NCI-H2029 treated with DMSO at 0.1 percent for 48 hours (cell line): ENCODE data around the gene SFT2D1.

Experiments
- DNase-seq: peaks from one replicate; lab custom pipeline; 2025; lab: John Stamatoyannopoulos, UW

The SFT2D1 gene

DNA sequence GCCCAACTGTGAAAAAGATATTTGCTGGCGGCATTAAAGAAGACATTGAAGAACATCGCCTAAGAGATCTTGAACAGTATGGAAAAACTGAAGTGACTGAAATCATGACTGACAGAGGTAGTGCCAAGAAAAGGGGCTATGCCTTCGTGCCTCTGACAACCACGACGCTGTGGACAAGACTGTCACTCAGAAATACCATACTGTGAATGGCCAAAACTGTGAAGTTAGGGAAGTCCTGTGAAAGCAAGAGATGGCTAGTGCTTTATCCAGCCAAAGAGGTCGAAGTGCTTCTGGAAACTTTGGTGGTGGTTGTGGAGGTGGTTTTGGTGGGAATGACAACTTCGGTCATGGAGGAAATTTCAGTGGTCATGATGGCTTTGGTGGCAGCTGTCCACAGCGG lies 7.5 kb downstream of the SFT2D1 start:
- no peak for DNase-seq

DNA sequence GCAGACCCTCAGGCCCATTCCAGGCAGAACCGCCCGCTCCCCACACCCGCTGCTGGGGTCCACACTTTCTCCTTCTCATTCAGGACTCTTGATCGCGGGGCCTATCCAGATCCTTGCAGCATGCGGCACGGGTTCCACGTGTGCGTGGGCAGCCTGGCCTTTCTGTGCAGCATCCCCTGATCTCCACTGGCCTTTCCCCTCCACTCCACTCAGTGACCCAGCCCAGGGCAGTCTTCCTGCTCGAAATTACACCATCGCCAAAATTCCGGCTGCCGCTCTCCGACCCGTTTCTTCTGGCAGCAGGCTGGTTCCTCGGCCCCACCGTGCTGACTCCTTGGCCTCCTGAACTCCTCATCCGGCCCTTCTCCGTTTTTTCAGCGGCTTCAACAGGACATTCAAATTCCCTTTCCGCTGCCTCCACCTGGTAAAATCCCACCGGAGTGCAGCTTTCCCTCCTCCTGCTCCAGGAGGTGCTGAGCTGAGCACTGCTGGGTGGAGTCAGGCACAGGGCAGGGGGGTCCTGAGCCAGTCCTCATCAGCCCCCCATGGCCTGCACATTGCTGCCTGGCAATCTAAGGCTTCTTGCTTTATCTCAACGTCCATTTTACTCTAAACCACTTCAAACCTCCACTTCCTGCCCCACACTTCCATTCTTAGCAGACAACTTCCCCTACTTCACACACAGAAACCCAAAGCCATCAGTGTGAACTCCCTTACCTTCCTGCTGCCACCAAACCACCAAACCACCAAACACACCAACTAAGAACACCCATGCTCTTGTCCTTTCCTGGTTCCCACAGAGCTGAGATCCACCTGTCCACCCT lies 9.0 kb downstream of the SFT2D1 start:
- DNase-seq, result no peak

DNA sequence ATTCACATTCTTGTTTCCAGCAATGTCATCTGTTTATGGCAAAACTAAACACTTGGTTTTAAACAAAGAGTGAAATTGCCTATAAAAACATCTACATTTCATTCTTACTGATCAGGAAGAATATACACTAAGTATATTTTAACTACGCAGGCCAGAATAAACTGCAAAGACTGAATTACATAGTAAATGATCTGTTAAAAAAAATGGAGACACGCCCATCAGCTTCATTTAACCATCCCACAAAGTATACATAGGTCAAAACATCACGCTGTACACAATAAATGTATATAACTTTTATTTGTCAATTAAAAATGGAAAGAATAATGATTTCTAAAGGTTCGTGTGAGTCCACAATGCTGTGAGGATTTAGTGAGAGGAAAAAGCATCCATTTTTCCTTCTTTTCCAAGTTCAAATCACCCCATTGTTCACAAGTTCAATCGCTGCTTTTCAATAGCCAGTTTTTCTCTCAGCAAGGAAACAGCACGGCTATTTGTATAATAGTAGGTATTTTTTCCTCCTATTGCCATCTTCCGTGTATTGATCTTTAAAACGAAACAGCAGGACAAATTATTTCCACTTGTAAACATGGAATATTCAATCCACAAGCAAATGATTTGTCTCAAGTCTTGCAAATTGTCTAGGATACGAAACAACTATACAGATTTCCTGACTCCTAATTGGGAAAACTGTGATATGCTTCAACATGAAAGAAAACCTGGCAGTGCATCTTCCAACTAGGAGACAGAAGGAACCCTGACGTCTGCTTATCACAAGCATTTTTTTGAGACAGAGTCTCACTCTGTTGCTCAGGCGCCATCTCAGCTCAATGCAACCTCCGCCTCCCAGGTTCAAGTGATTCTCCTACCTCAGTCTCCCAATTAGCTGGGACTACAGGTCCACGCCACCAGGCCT lies 10.6 kb downstream of the SFT2D1 start:
- no peak for DNase-seq

DNA sequence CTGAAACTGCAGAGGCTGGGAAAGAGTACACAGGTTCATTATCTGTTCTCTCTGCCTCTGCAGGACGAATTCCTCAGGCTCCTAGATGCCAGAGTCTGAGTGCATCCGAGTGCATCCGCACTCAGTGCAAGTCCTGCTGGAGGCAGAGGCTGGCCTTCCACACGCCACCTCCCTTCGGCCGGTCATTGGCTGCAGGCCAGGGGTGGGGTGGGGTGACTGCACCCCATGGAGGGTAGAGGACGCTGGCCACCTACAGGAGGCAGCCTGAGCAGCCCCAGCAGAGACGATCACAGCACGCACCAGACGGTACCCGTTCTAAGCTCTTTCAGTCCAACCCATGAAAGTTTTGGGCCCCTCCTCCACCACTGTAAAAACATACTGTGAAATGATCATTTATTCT lies 11.7 kb downstream of the SFT2D1 start:
- DNase-seq, result no peak

DNA sequence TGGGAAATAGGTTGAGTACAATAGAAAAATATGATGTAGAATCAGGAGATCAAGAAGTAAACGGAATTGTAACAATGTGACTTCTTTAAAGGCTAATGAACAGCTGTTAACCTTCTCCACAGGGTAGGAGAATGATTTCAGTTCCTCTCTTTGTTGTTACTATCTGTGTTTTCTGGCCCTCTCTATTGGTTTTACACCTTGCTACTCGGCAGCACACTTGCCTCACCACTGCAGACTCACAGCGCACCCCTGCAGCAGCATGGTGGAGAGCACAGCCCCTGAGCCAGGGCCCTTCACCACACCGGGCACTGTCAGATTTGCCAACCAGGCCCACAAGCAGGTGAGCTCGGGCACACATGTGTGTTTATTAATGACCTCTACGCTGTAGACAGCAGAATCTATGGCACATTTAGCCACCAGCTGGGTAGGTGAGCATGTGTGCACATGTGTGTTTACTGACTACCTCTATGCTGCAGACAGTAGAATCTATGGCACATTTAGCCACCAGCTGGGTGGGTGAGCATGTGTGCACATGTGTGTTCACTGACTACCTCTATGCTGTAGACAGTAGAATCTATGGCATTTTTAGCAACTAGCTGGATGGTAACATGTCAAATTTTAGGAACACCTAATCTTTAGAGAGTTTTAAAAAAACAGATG lies 16.8 kb downstream of the SFT2D1 start:
- DNase-seq, result no peak

DNA sequence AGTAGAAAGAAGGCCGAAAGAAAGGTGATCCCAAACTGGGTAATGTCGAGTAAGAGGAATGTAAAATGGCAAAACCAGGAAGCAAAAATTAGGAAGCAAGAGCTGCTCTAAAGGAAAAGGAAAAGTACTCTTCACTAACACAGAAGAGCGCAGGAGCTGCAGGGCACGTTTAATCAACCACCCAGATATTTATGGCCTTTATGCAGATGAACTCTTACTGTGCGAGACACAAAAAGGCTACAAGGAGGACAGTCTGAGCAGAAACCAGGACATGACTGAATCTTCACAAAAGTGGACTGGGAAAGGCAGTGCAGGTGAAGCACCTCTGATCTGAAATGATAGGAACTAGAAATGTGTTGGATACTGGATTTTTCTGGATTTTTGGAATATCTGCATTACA lies 18.9 kb downstream of the SFT2D1 start:
- no peak for DNase-seq

DNA sequence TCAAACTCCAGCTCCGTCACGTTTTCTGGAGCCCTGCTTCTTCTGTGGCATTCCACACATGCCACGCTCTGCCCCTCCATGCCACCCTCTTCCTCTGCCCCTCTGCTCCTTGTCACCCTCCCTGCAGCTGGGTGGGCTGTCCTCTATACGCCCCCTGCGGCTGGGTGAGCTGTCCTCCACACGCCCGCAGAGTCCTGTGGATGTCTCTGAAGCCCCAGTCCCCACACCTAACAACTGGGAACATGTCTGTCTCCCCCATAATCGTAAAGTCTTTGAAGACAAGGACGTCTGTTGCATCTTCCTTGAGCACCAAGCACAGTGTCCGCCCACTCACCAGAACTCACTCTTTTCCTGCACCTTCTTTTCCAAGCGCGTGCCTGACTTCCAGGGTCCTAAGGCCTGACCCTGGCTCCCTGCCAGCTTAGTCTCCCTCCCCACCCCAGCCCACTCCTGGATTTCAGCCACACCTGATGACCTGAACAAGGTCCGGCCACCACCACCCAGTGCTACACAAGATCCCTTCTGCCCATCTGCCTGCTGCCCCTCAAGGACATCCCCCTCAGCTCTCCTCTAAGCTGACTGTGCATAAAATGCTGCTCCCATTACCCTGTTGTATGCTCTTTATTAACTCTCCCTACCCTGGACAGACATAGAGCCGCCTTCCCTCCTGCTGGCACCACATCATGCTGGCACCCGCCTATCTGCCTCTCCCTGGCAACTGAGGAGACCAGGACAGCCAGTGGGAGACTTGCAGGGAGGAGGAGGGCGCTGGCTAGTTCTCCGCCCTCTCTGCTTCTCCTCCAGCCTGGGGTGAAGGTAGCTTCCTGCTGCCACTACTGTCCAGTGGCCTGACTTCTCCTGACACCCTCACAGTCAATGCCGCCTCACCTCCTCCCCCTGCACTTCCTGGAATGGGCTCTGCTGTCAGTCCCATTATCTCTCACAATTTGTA lies 23.4 kb downstream of the SFT2D1 start:
- no peak for DNase-seq

DNA sequence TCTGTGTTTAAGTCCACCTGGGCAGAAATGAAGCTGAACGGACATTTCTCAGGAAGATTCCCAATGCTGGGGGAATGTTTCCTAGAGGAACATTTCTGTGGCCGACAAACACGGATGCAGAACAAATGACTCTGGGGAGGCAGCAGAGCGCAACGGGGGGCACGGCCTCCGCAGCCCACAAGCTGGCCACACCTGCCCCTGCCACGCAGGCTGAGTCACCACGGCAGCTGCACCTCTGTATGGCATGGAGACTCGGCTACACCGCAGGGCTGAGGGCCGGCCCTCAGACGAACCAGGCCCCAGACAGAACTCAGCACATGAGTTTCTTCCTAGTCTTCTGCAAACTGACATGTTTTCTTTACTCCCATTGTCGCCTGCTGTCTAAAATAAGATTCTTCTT lies 24.1 kb downstream of the SFT2D1 start:
- DNase-seq, result no peak

DNA sequence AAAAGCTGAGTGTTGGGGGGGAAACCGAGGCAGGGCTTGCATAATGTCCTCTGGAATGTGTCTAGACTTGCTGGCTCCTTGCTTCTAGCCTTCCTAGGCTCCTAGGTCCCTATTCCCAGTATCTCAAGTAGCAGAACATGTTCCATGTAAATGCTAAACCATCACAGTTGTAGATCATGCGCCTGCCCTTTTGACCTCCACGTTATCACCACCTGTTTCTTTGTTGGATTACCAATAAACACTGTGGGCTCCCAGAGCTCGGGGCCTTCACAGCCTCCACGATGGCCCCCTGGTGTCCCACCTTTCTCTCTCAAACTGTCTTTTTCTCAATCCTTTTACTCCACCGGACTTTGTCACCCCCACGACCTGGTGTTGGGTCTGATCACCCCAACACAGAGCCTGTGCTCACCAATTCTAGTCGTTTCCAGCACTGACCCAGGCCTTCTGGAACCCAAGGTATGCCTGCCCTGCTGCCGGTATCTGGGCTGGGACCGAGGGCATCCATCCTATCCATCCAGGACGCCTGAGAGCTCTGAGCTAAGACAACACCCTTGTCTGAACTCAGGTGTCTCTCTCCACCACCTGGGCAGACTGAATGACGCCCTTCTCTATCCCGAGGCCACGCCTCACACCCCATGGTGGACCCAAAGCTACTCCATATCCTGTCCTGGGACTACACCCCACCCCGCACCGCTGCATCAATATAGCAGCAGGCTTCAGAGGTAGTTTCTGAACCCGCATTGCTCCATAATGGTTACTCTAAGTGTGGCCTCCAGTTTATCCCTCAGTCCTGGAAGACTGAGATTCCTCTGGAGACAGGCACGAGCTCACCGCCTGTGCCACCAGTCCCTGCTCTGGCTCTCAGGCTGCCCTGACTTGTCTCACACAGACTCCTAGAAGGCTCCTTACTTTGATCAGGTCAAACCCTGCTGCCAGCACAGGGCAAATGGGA lies 24.8 kb downstream of the SFT2D1 start:
- no peak for DNase-seq

DNA sequence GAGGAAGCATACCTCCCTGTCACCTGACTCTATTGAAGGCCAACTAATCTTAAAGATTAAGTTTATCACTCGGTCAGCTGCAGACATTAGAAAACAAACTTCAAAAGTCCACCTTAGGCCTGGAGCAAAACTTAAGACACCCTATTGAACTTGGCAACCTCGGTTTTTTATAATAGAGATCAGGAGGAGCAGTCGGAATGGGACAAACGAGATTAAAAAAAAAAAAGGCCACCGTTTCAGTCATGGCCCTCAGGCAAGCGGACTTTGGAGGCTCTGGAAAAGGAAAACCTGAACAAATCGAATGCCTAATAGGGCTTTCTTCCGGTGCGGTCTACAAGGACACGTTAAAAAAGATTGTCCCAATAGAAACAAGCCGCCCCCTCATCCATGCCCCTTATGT lies 26.9 kb downstream of the SFT2D1 start:
- no peak for DNase-seq

DNA sequence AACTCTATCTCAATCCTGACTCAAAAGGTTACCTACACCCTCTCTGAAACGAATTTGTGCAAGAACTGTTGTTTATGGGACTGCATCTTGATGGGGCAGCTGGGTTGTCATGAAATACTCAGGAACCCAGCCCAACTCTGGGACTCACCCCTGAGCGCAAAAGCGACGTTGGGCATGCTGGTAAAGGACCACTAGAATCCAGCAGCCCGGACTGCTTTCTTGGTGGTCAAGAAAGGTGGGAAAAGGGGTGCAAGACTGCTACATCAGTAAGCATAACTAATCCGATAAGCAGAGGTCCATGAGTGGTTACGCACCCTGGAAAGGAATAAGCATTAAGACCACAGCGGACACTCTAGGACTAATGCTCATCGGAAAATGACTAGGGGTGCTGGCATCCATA lies 27.9 kb downstream of the SFT2D1 start:
- DNase-seq, result no peak

DNA sequence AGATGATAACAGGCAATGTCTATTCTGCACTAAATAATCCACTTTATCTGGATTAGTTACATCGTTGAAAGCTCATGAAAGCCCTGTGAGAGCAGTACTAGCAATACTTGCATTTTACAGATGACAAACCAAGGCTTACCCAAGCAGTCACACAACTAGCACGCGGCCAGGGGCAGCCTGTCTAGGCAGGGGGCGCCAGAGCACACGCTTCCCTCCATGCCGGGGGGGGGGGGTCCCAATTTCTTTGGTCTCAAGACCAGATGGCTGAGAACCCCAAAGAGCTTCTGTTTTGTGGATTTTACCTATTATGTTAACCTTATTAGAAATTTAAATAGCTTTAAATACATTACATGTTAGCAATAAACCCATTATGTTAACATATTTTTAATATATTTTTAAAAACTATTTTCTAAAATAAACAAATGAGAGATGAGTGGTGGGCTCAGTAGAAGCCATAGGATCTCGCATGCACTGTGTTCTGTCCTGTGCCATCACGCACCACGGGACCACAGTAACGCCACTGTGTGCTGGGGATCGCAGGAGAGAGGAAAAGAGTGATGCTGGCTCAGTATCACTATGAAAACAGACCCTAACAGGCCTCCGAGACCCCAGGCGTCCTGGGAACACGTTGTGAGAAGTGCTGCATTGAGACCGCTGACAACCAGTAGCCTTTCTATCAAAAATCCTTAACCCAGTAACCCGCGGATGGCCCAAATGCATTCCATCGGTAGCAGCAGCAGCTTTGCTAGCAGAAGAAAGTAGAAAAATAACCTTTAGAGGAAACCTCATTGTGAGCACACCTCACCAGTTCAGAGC lies 28.9 kb downstream of the SFT2D1 start:
- no peak for DNase-seq

DNA sequence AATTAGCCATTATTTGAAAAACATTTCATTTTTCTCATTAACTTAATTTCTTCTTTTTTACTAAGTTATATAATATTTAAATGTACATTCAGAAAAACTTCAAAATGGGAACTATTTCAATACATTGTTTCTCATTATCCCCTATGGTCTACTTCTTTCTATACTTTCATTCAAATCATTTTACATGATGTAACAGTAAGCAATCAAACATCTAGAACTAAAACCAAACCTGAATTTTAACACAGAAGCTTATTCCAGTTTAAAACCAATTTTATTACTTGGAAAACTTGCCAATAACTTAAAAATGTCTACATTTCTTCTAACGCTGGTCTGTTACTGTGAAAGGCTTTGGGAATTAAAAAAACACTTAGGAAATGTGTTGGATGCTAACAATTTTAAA lies 29.5 kb downstream of the SFT2D1 start:
- DNase-seq, result no peak

DNA sequence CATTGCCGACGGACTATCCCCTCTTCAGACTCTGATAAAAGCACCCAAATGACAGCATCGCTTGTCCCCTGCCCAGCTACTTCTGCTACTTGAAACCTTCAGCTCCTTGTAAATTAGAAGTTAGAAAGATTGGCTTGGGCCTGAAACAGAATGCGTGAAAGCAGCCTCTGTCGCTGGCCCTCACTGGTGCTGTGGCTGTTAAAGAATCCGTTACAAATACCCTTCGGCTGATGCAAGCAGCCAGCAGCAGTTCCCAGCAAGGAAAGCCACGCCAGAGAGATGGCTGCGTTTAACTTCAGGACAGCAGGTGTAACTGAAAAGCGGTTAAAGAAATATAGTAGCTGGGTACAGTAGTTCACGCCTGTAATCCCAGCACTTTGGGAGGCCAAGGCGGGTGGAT lies 31.7 kb downstream of the SFT2D1 start:
- no peak for DNase-seq

DNA sequence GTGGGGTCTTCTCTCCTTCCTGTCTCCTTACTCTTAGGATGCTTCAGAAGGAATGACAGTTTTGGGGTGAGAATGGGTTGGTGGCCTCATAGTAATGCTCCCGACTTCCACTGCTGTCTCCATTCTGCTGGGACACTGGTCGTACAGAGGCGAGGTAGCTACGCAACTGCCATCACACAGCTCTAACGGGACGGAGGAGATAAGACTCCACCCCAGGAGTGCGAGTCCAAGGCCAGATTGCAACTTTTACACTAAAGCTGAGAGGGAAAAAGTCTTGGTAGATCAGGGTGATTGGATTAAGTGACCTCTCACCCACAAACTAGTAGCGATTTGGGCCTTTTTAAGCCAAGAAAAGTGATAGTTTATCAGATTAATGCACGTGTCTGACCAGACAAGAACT lies 32.4 kb downstream of the SFT2D1 start:
- no peak for DNase-seq

DNA sequence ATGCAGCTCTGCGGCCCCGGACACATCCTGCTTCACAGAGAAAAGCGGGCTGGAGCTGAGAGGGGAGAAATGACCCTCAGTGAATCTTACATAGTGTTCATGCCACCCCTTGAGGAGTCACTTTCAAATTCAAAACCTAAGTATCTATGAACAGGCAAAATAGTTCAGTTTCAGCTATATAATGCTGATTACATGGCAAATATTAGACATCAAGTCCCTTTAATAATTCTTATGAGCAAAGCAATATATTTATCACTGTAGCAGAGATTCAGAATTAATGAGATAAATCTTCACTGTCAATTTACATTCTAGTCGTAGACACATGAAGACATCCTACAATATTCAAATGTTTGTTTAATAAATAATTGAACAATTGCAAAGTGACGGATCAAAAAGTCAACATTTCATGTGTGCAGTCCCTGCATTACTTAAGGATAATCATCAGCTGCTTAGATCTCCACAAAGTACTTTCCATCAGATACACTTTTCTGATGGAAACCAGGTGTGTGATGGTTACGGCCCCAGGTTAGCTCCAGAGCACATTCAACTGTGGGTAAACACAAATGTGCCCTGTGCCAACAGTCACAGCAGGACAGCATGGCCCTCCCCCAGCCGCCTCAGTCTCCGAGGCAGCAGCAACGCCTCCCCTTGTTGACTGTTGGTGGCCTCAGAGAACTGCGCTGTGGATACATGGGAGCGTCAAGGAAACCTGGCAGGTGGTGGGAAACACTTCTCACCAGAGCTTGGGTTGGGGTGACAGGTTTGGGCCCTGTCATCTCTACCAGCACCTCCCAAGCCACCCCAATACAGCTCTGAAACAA lies 33.4 kb downstream of the SFT2D1 start:
- peak; percentile 37 for DNase-seq

DNA sequence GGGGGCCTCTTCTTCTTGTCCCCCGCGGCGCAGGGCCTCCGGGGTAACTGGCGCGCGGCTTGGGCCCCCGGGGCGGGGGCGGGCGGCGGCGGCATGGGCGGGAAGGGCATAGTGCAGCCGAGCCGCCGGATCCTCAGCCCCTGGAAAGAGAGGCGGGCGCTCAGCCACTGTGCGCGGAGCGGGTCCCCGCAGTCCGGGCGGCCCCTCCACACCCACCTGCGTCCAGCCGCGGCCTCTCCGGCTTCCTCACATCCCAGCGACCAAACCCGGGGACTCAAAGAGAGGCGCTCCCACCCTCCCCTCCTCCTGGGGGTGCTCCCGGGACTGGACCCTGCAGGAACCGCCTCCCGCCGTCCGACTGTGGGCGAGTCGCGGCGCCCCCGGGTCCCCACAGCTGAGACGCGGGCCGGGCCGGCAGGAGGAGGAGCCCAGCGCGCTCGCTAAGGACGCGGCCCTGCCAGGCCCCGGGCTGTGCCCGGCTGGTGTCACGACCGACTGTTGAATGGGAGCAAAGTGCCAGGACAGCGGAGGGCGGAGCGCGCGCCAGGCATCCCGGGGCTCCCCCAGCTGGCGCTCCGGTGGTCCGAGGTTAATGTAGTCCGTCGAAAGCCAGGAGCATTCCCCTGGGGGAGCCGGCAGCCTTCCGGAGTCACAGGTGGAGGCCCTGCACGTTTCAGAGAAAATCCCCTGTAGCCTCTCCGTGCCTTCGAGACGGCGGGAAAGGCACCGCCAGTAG lies 34.1 kb downstream of the SFT2D1 start, which contains the start of gene PRR18:
PRR18 (minus strand) TSS at position 360 of the 736 bp plus-strand sequence; CDS start at position 110, 250 bp downstream.
- DNase-seq, result no peak
